Ecto neural progenitor cell (in vitro differentiated cells): ENCODE data around the gene ANKRD27.
"Not testable (repeated sequence)": the region's sequence is repeated elsewhere in the genome, so short reads cannot be mapped to it uniquely, and the experiment has no call there.

Experiments
- DNase-seq: peaks from one replicate; pipeline ENCODE4 v3.0.0-alpha.2; 2018; ENCODE audit warnings: low spot score

ANKRD27 gene

DNA sequence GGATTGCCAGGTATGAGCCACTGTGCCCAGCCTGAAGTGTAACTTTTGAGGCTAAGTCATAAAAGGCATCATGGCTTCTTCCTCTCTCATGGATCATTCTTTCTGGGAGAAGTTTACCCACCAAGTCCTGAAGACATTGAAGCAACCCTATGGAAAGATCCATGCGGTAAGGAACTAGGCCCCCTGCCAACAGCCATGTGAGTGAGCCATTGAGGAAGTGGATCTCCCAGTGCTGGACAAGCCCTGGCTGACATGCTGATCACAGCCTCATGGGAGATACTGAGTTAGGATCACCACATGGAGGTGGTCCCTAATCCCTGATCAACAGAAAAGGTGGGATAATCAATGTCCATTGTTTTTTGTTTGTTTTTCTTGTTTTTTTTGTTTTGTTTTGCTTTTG lies 13.3 kb upstream of the ANKRD27 start:
- no peak for DNase-seq

DNA sequence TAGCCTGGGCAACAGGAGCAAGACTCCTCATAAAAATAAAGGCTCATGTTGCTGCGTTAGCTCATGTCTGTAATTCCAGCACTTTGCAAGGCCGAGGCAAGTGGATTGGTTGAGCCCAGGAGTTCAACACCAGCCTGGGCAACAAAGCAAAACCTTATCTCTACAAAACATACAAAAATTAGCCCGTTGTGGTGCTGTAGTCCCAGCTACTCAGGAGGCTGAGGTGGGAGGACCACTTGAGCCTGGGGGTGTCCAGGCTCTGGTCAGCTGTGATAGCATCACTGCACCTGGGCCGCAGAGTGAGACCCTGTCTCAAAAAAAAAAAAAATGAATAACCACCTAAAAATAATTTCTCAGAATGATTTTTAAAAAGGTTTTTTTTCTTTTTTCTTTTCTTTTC lies 12.7 kb upstream of the ANKRD27 start:
- no peak for DNase-seq

DNA sequence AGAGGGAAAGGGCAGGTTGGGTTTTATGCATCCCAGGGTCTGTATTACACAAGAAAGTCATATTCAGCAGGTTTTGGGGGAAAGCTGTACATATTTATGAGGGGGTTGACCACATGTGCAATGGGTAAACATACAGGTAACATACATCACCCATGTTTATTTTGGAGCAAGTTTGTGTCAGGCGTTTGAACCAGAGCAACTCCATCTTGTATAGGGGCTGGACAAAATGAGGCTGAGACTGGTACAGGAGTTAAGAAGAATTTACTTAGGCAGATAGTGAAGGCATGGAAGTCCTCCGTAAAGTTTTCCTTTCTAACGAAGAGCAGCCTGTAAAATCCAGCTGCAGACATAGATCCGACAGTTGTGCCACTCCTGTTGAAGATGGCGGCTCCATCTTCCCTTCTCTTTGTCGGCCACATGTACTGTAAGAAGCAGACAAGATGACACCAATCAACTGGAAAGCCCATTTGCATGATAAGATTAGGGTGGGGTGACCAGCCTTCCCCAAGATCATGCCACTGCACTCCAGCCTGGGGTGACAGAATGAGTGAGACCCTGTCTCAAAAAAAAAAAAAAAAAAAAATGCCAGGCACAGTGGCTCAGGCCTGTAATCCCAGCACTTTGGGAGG lies 12.0 kb upstream of the ANKRD27 start:
- DNase-seq, result no peak

DNA sequence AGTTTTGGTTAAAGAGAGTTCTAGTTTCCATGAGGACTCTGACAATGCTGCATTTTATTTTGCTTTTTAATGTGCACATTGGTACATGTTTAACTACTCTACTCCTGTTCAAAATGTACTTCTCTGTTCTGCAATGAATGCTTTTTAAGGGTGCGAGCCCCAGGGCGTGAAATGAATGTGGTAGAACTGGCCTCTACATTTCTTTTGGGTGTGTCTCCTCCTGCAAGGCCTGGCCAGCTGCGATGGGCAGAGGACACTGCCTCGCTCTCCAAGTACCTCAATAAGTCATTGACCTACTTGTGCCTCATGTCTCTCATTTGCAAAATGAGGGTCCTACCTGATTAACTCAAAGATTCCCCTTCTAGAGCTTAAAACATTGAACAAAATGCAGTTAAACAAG lies 7.3 kb upstream of the ANKRD27 start:
- DNase-seq, result no peak

DNA sequence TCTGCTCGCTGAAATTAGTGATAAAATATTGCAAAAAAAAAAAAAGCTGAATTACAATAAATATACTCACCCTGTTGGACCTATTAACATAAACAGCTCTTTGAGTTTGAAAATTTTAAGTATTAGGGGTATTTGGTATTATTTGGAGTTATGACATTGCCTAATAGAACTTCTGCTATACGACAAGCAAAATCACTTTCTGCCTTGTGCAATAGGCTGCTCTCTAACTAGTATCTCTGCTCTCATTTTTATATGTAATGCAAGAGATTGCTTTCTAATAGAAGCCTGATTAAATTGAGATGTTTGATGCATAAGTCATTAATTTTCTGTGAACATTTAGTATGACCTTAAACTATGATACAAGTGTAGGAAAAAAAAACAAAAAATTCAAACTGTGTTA lies 6.0 kb upstream of the ANKRD27 start:
- DNase-seq, result no peak

DNA sequence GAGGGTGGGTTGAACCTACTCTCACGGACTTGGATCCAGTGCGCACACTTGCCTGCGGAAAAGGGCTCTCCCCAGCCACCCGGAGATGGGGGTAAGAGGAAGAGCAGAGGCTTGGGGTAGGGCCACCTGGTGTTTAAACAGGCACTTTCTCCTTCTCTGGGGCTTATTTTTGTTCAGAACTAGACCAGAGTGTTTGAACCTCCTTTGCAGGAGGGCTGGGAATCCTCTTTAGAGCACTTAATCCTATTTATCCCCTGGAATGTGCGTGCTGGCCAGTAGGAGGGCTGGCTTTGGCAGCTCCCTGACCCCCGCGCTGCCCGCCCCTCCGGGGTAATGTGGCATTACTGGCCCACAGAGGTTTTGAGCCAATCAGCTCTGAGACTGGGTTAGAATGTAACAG lies 2.7 kb upstream of the ANKRD27 start:
- DNase-seq, result peak; percentile 90

DNA sequence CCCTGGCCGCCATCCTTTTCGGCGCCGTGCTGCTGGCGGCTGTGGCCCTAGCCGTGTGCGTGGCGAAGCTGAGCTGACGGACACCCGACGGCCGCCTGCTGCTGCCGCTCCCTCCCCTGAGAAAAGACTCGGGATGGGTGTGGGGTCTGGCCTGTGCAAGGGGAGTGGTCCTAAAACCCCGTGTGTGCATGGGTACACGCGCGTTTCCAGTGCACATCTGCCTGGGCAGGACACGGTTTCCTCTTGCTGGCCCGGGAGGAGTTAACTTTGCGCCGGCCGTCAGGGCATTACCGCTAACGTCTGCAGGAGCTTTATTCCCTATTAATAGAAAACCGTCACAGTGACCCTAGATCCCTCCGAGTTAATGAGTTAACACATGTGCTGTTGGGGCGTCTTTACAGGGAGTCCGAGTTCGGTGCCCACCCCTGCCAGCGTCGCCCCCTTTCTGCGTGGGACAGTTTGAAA lies 1.9 kb upstream of the ANKRD27 start:
- peak; percentile 58 for DNase-seq

DNA sequence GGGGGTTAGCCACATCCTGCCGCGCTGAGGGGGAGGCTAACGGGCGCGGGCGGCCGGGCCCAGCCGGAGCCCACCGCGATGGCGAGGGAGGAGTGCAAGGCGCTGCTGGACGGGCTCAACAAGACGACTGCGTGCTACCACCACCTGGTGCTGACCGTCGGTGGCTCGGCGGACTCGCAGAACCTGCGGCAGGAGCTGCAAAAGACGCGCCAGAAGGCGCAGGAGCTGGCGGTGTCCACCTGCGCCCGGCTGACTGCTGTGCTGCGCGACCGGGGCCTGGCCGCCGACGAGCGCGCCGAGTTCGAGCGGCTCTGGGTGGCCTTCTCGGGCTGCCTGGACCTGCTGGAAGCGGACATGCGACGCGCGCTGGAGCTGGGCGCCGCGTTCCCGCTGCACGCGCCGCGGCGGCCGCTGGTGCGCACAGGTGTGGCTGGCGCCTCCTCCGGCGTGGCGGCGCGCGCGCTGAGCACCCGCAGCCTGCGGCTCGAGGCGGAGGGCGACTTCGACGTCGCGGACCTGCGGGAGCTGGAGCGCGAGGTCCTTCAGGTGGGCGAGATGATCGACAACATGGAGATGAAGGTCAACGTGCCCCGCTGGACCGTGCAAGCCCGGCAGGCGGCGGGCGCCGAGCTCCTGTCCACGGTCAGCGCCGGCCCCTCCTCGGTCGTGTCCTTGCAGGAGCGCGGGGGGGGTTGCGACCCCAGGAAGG lies 1.4 kb upstream of the ANKRD27 start:
- peak; percentile 70 for DNase-seq

DNA sequence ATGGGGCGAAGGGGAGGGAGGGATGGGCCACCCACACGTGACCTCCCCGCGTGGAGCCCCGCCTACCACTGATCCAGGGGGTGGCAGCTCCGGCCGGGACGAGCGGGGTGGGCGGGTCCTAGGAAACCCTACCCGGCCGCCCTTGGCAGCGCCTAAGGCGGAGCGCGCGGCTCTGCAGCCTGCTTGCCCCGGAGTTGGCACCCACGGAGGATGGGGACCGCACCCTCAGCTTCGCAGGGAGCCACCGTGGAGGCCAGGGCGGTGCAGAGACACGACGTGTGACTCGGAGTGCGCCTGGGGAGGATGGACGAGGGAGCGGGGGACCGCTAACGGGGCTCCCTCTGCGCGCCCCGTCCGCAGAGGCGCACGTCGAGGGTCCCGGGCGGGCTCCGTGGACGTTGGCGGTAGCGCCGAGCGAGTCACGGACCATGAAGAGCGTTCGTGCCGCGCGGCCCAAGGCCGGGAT lies 773 bp upstream of the ANKRD27 start, which contains the start of gene RGS9BP:
RGS9BP (plus strand) TSS at position 129 of the 466 bp plus-strand sequence. CDS start 416 bp downstream, outside the sequence.
- DNase-seq, result no peak

DNA sequence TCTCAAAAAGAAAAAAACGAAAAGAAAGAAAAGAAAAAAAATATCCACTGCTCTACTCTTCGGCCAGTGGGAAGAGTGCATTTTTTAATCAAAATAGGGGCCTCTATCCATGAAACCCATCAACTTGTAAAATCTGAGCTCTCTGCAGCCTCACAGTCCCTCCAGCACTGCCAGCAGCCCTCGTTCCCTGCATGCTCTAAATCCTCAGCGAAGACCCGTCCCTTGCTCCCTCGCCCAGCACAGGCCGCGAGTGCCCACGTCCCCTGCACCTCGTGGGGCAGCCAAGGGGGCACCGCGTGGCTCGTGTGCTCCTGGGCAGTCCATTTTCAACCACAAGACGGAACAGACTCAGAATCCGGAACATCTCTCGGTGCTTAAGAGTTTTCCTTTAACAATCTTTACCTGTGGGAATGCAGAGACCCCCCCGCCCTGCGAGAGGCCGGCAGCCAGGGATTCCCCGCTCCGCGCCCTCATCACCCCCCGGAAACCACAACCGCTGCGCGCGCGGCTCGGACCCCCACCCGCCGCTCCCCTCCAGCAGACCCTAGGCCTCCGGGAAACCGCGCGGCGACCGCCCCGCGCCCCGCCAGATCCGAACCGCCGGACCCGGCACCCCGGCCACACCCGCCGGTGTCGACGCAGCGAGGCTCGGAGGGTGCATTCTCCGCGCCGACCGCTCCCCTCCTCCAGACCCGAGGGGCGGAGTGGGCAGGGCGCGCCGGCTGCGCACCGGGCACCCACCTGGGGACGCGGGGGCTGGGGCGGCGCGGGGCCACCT lies 638 bp downstream of the ANKRD27 start:
- no peak for DNase-seq

DNA sequence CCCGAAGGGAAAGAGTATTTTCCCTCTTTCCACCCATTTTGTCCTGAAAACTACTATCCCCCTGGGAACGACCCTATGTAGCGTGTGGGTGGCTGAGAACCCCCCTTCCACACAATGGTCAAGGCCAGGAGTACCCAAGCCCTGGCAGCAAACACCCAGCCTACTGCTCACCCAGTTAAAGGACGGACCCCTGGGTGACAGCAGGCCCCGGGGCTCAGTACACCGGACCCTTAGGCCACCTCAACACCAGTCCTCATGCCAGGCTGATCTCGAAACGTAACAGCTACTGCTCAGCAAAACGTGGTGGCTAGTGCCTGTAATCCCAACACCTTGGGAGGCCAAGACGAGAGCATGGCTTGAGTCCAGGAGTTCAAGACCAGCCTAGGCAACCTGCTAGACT lies 1.4 kb downstream of the ANKRD27 start:
- DNase-seq, result no peak

DNA sequence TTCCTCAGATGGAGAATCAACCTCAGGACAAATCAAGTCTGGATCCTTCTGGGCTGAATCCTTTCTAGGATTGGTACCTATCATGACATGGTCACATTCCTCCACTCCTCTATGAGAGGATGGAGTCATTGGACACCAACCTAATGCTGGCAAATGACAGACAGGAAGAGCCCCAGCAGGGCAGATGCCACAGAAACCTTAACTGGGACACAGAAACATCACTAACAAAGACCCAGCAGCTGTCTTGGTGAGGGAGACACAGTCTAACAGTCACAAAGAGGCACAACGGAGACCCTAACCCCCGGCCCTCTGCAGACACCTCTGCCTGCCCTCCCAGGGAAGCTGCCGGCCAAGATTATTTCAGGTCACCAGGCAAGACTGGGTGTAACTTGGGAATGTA lies 2.1 kb downstream of the ANKRD27 start:
- DNase-seq, result no peak

DNA sequence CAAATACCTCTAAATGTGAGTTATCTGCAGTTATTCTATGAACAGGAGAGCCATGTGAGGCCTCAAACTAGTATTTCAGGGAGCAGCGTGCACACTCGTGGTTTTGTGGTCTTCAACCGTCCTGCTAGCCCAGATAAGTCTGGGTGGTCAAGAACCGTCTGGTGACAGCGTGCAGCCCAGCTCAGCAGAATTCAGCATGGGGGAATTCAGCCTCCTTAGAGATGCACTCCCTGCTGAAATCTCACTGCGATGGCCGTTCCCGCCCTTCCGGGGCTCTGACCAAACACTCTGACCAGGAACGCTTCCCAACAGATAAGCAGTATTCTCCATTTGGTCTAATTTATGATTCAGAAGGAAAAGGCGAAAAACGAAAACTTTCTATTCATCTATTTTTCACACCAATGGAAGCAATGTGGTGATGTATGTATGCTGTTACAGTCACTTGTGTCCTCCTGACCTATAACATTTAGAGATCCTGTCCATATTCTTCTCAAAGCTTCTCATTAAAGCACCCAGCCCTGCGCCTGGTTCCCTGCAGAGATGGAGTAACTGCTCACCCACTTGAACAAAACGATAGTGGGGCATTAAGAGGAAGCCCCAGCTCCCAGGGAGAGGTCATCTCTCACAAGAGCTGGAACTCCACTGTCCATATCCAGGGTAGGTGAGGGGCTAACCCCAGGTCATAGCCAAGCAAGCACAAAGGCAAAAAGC lies 2.9 kb downstream of the ANKRD27 start:
- DNase-seq, result no peak

DNA sequence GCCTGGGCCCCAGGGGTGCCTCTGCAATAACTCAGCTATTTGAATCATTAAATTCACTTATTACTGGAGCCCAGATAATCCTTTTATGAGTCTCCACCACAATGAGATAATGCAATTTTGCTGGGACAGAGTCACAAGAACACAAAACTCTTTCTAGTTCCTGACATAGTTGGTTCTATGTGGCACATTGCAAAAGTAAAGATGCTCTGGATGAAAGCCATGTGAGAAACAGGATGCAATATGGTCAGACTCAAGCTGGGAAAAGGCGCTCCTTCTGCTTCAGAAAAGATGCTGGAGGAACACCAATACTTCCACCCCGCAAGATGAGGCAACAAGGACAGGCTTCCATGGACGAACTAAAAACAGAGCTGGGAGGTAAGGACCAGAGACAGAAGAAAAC lies 5.7 kb downstream of the ANKRD27 start:
- DNase-seq, result no peak

DNA sequence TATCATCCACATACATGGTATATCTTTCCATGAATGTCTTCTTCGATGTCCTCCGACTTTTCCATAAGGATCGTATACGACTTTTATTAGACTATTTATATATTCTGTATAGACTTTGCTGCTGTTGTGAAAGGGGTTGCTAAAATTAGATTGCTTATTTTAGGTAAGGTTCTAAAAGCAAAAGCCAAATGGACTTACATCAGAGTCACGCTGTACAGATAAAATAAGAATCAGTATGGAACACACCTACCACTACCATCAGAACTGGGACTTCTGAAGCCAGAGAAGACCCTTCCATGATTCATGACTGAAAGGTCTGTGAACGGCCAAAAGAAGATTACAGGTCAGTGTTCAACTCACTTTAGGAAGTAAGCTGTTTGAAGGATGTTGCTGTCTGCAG lies 8.9 kb downstream of the ANKRD27 start:
- DNase-seq, result no peak

DNA sequence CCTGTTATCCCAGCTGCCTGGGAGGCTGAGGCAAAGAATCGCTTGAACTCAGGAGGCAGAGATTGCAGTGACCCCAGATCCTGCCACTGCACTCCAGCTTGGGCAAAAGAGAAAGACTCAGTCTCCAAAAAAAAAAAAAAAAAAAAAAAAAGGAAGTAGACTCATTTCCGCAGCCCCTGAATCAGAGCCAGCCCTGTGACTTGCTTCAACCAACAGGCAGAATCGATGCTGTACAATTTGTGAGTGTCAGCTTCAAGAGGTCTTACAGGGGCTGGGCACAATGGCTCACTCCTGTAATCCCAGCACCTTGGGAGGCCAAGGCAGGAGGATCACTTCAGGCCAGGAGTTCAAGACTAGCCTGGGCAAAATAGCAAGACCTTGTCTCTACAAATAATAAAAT lies 12.8 kb downstream of the ANKRD27 start:
- DNase-seq, result no peak

DNA sequence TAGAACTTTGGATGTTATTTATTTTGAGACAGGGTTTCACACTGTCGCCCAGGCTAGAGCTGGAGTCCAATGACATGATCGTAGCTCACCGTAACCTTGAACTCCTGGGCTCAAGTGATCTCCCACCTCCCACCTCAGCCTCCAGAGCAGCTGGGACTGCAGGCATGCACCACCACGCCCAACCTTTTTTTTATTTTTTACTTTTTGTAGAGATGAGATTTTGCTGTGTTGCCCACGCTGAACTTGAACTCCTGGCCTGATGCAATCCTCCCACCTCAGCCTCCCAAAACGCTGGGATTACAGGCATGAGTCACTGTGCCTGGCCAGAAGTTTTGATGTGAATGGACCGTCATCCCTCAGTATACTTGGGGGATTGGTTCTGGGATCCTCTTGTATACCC lies 13.7 kb downstream of the ANKRD27 start:
- DNase-seq, result no peak

DNA sequence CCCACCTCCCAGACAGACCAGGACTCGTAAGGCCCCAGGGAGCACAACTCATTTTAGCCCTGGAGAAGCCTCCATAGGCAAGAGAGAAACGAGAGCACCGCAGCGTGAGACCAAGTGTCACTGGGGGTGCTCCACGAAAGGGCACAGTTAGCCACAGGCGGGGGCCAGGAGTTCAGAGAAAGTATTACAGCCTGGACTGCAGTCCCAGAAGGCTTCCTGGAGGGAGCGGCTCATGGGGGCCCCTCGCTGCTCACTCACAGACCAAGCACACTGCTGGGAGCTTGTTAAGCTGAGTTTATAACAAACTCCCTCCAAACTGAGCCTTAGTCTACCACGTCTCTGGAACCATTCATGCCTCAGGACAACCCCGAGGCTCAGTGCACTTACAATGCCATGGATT lies 16.5 kb downstream of the ANKRD27 start:
- no peak for DNase-seq

DNA sequence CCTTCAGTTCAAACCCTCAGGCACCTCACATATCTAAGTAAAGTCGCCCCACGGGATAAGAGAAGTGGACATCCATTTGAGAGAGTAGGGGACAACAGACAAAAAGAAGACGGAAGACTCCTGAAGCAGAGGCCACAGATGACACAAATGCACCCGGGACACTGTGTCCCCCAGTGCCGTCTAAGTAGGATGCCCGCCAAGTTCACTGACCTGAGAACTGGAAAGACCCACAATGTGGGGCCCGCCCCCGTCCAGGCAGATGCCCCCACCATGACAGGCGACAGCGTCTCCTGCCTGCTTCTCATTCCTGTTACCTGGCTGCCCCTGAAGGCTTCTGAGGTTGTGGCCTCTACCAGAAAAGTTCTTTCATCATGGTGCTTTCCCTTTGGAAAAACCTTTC lies 16.9 kb downstream of the ANKRD27 start:
- DNase-seq, result no peak

DNA sequence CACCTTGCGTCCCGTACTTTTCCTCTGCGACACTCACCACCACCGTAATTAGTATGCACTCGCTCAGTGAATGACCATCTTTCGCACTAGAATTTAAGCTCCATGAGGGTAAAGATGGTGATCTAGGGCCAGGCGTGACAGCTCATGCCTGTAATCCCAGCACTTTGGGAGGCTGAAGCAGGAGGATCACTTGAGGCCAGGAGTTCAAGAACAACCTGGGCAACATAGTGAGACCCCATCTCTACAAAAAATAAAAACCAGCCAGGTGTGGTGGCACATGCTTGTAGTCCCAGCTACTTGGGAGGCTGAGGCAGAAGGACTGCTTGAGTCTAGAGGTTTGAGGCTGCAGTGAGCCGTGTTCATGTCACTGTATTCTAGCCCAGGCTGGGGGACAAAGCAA lies 18.6 kb downstream of the ANKRD27 start:
- not testable (repeated sequence) for DNase-seq

DNA sequence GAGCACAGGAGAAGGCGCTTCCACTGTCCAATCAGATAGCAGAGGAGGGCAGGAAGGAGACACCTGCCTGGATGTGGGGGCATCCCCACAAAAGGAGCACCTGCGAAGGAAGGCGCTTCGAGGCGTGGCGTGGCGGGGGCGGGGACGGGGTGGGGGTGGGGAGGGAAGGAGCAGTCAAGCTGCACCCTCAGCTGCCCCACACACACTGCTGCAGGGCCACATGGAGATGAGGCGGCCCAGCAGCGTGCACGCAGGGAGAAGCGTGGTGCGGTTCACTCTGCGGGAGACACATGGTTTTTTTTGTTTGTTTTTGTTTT lies 21.4 kb downstream of the ANKRD27 start:
- no peak for DNase-seq

DNA sequence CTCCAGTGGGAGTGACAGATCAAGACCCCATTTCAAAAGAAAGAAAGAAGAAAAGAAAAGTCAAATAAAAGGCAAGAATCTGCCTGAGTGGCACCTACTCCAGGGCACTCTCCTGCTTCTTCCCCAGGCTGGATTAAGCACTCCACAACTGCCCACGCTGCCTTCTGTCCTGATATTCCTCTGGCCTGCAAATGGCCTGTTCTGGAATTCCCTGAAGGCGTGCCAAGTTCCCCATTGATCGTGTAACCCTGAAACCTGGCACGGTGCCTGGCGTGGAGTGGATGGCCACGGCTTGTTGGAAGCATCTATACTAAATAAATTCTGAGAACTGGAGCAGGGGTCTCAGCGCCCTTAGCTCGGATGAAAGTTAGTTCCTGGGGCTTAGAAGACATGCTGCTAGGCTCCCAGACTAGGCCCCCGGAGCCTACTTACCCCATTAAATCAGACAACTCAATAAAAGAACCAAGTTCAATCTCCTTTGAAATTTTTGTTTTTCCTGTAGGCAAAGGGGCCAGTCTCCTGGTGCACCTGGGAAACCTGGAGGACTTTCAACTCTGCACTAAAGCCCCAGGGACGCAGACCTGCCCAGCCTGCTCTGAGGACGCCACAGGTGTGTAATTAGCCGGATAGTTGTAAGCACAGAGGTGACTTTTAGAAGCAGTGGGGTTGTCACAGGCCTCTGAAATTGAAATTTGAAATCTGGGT lies 21.9 kb downstream of the ANKRD27 start:
- no peak for DNase-seq
